ENCODE results near the gene COPZ1.
"Not testable (repeated sequence)": the region's sequence is repeated elsewhere in the genome, so short reads cannot be mapped to it uniquely, and the experiment has no call there.

Gene COPZ1

DNA sequence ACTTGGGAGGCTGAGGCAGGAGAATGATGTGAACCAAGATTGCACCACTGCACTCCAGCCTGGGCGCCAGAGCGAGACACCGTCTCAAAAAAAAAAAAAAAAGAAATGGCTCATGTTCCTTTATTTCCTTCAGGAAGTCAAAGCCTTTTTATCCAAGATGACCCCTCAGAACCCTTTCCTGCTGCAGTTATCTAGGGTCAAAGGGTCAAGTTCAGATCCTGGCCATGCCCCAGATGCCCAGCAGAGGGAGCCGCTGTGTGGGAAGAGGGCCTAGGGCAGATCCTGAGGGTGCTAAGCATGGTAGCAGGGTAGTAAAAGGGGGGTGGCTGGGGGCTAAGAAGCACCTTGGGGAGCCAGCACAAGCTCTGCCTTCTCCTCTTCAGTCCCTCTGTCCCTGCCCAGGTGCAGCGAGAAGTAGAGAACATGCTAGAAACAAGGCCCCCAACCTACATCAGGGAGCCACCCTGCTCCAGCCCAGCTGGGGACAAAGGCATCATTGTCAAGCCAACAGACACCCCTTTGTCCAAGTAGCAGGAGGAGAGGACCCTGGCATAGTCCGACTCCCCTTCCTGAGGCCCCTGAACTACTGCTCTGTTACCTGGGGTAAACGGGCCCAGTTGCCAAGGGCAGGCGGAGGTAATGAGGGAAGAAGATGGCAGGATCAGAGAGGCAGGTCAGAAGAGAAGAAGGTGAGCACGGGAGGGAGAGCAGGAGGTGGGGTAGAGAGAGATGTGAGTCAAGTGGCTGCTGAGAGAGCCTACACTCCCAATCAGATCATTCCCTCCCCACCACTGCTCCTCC, 30.6 kb upstream of the COPZ1 start:
- DNase-seq (ENCODE audit: low read depth): no peak

DNA sequence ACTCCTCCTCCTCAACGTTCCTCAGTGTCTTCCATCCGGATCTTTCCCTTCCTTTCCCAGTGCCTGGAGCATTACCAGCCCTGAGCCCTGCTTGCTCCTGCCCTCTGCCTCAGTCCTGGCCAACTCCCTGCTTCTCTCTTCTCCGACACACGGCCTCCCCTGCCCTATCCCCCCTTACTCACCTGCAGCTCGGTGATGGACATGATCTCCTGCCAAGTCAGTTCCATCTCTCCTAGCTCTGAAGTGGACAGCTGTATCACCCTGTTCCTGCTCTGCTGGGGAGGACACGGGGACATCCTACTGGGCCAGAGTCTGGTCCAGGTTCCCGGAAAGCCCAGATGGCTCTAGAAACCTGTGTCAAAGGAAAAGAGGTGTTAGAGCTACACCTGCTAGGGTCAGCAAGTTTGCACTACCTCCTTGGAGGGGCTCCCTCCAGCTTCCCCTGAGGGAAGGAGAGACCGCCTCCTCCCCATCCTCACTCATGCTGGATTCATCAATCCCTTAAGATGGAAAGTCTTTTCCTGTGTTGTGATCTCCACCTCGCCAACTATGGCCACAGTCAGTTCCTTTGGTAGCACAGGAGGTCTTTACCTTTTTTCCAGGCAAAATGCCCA, 29.9 kb upstream of the COPZ1 start:
- DNase-seq (ENCODE audit: low read depth): no peak

DNA sequence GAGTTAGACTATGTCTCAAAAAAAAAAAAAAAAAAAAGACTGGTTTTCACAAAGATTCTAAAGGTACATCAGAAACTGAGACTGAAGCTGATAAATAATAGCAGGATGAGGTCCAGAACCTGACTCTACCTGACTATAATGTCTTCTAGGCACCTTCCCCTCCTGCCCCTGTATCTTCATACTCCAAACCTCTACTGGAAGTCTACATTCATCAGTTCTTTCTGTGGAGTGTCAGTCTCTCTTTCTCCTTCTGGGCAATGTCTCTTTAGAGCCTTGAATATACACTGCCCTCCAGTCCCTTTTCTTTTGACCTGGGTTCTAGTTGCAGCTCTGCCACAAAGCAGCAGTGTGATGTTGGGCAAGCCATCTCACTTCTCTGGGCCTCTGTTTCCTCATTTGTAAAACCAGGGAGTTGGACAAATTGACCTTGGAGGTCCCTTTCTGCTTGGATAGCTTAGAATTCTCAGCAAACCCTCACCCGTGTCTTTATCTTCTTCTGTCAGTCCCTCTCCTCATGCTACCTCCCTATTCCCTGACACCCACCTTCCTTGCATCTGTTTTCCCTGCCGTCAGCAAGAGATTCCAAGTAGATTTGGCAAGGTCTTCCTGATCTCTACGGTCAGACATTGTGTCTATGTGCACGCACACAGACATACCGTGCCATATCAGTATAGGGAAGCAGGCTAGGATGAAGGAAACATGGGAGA, 28.4 kb upstream of the COPZ1 start:
- DNase-seq (ENCODE audit: low read depth): no peak

DNA sequence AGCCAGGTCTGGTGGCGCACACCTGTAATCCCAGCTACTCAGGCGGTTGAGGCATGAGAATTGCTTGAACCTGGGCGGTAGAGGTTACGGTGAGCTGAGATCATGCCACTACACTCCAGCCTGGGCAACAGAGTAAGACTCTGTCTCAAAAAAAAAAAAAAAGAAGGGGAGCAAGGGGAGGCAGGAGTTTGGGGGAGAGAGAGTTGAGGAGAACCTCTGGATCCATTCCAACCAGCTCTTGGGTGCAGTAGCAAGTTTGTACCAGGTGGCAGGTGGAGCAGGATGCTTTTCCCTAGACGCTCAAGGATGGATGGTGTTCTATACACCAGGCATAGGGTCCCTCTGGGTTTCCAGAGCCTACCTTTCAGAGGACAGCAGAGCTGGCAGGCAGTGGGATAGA, 26.0 kb upstream of the COPZ1 start:
- DNase-seq (ENCODE audit: low read depth): no peak

DNA sequence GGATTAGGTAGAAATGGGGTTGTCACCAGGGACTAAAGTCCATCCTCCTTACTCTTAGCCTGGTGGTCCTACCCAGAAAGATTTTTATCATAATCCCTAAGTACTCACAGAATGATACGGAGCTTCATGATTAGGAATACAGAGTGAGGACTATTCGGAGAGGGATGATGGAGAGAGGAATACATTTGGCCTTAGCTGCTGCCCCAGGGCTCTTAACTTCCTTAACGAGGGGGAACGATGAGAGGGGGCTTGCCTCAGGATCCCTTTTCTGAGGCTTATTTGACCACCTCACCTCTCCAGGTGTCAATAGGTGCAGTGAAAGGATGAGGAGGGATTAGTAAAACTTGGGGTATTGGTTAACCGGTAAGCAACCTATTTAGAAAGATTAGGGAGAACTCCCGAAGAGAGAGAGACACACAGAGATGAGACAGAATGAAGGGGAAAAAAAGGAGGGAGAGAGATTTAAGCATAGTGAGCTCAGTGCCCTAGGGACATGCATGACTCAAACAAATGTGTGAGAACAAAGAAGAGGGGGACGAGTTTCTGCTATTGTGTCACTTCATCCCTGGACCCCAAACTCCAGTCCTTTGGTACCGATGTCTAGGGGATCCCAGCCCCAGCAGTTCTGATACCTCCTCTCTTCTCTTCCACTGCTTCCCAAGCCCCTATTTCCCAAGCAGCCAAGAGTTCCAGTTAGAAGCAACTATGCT, 25.3 kb upstream of the COPZ1 start:
- DNase-seq (ENCODE audit: low read depth): no peak

DNA sequence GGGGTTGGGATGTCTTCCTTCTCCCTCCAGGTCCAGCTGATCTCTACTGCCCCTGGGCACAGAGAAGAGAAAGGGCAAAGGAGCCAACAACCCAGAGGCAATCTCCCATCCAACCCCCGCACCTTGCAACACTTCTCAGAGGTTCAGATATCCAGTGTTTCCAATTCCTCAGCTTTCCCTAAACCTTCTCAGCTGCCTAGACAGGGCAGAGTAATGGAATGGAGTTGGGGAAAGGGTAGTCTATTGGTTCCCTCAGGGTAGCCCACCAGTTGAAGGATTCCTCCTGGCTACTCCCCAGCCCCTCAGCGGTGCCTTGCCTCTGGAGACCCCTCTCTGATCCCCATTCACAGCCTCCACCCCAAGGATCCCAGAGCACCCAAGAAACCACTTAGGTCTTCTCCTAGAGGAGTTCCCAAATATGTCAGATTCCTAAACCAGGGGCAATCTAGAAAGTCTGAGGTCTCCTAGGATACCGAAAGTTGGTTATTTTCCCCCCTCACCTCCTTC, 24.7 kb upstream of the COPZ1 start:
- no peak for DNase-seq (ENCODE audit: low read depth)

DNA sequence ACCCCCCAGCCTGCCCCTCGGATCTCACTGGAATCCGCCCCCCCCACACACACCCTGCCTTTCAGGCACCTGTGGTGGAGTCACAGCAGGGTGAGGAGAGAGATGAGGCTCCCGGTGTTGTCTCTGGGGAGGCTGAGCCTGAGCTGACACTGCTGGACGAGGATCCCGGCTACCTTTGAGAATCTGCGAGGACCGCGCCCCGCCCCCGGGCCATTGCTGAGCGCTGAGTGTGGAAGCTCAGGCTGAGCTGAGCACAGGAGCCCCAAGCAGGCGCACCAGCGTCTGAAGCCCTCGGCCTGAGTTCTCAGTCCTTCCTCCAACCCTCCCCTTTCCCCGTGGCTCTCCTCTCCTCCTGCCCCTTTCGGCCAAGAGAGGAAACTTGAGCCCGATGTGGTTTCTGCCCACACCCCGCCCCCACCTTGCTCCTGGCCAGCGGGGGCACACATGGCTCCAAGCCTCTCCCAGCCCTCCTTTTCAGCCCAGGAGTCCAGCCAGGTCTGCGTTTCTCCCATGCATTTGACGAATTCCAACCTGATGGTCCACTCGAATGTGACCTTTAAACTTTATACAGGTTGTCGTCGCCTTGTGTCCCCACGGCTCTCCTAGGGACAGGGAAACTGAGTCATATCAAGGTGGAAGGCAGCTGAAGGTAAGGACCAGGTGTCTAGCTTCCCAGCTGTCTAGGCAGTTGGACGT, 24.1 kb upstream of the COPZ1 start, which contains the start of gene NFE2:
NFE2 (minus strand) TSS at position 284 of the 696 bp plus-strand sequence. CDS start 5,767 bp downstream, outside the sequence.
- DNase-seq (ENCODE audit: low read depth): no peak

DNA sequence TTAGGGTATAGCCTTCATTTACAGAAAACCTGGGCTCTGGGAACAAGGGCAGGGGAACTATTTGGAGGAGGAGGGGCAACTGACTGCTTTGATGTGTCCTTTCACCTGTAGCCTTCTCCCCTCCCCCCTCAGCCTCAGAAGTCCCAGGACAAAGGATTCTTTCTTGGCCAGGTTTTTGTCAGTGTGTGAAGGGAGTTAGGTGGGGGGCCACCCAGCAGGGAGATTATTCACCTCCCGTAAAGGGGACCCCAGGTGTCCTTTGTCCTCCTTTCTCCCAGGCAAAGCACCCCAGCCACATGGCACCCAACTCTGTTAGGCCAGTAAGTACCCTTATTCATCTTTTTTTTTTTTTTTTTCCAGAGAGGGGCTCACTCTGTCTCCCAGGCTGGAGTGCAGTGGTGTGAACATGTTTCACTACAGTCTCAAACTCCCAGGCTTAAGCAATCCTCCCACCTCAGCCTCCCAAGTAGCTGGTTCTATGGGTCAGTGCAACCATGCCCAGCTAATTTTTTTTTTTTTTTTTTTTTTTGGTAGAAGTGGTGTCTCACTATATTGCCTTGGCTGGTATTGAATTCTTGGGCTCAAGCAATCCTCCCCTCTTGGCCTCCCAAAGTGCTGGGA, 23.4 kb upstream of the COPZ1 start:
- DNase-seq (ENCODE audit: low read depth): no peak

DNA sequence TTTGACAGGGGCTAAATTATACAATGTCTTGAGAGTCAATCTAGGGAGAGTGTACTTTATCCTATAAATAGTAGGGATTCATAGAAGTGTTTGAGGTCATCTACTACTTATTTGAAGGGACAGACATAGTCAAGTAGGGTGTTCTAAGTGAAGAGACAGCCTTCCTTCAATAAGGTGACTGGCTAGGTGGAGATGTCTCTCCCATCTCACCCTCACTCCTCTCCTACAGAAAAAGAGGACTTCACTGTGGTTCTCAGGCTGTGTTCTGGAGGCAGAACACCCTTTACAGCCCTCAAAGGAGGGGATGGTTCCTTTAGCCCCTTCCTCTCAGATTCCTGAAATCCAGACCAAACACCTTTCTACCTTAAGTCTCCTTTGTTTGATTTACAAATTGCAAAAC, 21.3 kb upstream of the COPZ1 start:
- no peak for DNase-seq (ENCODE audit: low read depth)

DNA sequence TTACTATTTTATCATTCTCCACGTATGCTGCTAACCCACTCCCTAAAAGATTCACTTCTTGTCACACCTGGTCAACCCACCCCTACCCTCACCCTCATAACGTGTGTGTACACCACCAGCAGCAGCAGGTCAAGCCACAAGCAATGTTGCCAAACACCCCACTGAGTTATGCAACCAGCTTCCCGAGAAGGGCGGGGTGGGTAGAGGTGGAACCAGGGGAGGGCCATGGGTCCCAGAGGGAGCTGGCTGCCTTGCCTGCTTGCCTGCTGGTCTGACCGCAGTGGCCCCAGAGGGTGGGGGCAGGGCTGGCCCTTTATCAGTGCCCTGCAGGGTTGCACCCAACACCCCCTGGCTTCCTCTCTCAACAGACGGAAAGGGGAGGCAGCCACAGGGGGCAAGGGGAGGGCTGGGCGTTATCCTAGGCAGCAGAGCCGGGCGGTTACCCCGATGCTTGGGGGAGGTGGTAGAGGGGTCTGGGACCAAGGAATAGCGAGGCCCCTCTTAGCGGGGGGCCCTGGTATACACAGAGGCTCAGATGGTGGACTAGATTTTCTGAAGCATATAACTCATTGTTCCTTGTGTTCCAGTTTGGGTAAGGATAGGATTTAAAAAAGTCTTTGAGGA, 20.6 kb upstream of the COPZ1 start:
- DNase-seq (ENCODE audit: low read depth): no peak

DNA sequence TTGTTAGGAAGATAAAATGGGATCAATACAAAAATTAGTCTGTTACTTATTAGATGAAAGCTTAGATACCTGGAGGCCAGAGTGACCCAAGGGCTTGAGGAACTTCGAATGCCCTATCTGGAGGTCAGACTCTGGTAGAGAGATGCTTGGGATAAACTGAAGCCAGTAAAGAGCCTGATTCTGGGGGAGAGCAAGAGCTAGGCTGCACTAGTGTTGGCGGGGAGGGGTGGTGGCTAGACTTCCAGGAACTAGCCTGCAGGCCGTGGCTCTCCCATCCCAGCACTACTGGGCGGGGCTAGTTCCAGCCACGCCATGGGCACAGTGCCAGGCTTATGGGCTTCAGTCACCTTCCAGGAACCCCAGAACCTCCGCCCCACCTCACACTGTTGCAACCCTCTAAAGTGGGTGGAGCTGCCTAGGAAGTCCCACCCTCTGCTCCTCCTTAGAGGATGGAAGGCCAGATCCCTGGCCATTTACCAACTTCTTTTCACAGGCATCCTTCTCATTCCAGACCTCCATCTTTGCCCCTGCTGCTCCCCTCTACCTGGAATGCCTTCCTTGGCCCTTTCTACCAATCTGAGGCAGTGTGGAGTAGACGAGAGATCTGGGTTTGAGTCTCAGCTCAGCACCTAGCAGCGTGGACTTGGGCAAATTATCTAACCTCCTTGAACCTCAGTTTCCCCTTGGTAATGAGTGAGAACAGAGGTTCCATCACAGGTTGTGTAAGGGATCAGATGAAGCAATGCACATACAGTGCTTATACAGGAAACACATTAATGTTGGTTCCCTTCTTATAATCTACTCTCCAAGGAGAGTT, 17.8 kb upstream of the COPZ1 start:
- DNase-seq (ENCODE audit: low read depth): no peak

DNA sequence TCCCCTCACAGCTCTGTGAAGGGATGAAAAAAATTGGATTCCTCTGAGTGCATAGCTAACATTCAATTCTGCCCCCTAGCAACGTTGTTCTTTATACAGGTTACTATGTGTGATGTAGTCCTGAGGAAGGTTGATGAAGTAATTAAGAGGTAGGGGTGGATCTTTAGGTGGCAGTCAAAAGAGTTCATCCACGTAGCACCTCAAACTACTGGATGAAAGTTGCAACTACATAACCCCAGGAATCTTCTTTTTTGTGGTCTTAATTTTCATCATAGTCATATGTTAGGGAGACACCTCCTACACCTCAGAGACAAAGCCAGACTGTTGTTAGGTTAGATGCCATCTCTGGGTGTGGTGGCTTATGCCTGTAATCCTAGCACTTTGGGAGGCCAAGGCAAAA, 13.9 kb upstream of the COPZ1 start:
- no peak for DNase-seq (ENCODE audit: low read depth)

DNA sequence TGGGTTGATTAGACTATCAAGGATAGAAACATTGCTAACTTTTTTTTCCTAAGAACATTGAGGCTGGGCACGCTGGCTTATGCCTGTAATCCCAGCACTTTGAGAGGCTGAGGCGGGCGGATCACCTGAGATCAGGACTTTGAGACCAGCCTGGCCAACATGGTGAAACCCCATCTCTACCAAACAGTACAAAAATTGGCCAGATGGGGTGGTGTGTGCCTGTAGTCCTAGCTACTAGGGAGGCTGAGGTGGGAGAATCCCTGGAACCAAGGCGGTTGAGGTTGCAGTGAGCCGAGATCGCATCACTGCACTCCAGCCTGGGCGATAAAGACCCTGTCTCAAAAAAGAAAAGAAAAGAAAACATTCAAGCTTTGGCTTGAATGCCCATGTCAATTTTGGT, 12.6 kb upstream of the COPZ1 start:
- not testable (repeated sequence) for DNase-seq (ENCODE audit: low read depth)

DNA sequence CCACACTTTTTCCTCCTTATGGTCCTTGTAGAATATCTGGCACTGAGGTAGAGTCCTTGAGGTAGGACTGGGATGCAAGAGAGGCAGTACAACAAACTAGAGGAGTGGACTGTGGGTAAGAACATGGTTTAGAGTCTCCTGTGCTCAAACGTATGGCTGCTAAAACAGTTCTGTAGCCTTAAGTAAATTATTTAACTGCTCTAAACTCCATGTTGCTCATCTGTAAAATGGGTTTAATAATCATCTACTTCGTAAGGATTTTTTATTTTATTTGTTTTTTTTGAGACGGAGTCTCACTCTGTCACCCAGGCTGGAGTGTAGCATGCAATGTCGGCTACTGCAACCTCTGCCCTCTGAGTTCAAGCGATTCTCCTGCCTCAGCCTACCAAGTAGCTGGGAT, 3.6 kb upstream of the COPZ1 start:
- no peak for DNase-seq (ENCODE audit: low read depth)

DNA sequence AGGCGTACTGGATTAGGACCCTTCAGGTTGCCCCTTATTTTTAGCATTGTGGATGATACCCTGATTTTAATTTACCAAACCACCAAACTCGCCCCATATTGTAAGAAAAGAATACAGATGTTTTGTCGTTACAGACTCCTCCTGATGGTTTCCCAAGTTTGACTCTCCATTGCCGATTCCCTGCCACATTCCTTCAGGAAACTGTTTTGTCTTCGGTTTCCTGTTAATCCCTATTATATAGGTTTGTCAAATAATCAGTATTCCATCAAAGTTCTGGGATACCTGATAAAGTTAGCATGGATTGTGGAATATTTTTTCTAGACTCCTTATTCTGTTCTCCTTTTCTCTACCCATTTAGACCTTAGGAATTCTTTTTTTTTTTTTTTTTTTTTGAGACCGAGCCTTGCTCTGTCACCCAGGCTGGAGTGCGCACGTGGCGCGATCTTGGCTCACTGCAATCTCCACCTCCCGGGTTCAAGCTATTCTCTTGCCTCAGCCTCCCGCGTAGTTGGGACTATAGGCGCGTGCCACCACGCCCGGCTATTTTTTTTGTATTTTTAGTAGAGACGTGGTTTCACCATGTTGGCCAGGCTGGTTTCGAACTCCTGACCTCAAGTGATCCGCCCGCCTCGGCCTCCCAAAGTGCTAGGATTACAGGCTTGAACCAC, 645 bp downstream of the COPZ1 start:
- not testable (repeated sequence) for DNase-seq (ENCODE audit: low read depth)

DNA sequence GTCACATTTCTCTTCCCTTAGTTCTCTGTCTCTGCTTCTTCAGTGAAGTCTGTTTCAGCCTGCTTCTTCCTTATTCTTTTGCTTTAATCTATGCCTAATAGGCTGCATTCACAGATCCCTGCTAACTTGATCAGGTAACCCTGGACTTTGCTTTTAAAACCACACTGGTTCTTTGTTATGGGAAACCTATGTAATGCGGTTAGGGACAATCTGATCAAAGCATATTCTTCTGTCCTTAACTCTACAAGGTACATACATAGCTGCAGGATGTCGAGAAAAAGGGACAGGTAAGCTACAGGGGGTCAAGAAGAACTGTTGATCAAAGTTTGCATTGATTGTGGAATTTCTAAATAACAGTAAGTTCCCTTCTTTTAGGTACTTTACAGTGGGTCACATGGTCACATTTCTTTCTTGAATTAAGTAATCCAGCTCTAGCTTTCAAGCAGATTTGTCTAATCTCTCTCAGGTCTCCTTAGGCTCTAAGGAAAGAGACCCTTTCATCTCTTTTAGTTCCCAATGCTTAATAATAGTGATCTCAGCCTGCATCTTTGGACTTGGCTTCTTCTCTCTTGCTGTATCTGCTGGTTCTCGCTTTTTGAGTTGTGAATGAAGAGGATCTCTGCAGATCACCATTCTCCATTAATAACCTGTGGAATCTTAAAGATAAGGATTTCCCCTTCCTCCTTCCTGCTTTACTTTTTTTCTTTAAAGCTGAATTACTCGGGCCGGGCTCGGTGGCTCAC, 3.8 kb downstream of the COPZ1 start:
- no peak for DNase-seq (ENCODE audit: low read depth)

DNA sequence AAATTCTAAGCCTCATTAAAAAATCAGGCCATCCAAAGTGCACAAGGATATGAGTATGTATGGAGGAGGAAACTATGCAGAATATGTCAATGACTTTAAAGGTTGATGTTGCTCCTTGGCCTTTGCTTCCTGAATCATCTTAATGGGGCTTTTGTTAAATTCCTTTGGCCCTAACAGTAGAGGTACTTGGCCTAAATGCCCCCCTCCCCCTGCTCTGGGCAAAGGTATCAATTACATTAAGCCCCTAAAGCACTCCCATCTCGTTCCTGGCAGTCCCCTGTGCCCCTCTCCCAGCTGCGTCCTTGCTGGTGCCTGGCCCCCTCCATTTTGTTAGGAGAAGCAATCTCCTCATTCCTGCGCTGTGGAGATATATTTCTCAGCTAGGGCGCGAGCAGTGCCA, 4.8 kb downstream of the COPZ1 start:
- DNase-seq (ENCODE audit: low read depth): no peak

DNA sequence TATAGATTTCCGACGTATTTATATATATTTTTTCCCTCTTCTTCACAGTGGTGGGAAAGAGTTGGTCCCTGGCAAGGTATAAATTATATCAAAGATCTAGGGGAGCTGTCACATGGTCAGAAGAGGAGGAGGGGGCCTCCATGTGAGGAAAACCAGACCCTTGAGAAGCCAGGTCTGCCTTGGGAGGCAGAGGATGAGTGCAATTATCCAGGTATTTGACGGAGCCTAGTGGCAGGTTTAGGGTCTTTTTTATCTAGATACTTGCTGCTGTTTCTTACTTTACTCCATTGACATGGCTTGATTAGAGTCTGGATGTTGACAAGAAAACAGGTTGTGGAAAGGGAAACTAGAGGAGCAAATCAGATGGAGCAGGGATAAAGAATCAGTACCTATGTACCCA, 5.5 kb downstream of the COPZ1 start:
- no peak for DNase-seq (ENCODE audit: low read depth)

DNA sequence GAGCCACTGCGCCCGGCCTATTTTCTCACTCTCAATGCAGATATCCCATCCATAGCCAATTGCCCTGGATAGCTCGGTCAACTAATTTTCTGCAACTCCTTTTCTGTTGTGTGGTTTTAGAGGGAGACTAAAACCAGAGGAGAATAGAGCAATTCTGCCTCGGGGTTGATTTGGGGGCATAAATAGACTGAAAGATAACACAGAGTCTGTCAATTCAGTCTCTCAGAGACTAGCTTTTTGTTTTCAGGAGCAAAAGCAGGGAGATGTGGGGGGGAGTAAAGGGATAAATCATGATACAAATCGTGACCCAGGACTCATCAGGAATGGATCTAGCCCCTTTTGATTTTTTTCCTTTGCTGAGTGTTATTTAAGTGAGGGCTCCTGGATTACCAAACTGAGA, 6.5 kb downstream of the COPZ1 start:
- no peak for DNase-seq (ENCODE audit: low read depth)
